H1 (cell line): Measurements from ENCODE around the gene CGRRF1. TPM values are rescaled to one million over a fixed set of nuclear protein-coding genes. Genes with fewer than 3 reads are reported as not detected.

Experiments used
- BACH1 ChIP-seq: IDR thresholded peaks from 2 replicates; pipeline ENCODE4 v1.6.1; 2012; ENCODE audit warnings: low read length, improper control_type of control experiment
- CBX5 ChIP-seq: fragments of 300-800, 300-1000 bp; sonication (generic); IDR thresholded peaks from 2 replicates; pipeline ENCODE4 v1.7.1; 2016; ENCODE audit warnings: antibody characterized with exemption, low read length, low read depth
- CEBPB ChIP-seq: IDR thresholded peaks from 2 replicates; pipeline ENCODE4 v1.6.1; 2012; ENCODE audit warnings: low read depth, low read length
- CREB1 ChIP-seq: IDR thresholded peaks from 2 replicates; pipeline ENCODE4 v1.6.1; 2012; ENCODE audit warnings: inconsistent platforms
- EZH2 ChIP-seq: fragments of 200-600 bp; sonication (generic); IDR thresholded peaks from 2 replicates; pipeline ENCODE4 v1.7.1; 2012; ENCODE audit warnings: low read depth, mild to moderate bottlenecking, moderate library complexity, low read length, inconsistent platforms; ENCODE audit not compliant: severe bottlenecking
- HDAC6 ChIP-seq: IDR thresholded peaks from one replicate; pipeline ENCODE4 v1.7.1; 2012; ENCODE audit warnings: low read depth, mild to moderate bottlenecking, inconsistent platforms, low read length, moderate library complexity
- JUN ChIP-seq: IDR thresholded peaks from 2 replicates; pipeline ENCODE4 v1.6.1; 2011; ENCODE audit warnings: low read depth, mild to moderate bottlenecking, improper control_type of control experiment, low read length
- JUND ChIP-seq: IDR thresholded peaks from 2 replicates; pipeline ENCODE4 v1.6.1; 2011; ENCODE audit warnings: mild to moderate bottlenecking, improper control_type of control experiment, low read length
- MAFK ChIP-seq: IDR thresholded peaks from 2 replicates; pipeline ENCODE4 v1.6.1; 2012; ENCODE audit warnings: low read depth, mild to moderate bottlenecking, improper control_type of control experiment, low read length
- NANOG ChIP-seq: IDR thresholded peaks from 2 replicates; pipeline ENCODE4 v1.6.1; 2011; ENCODE audit warnings: low read length, low read depth, mild to moderate bottlenecking, inconsistent platforms; ENCODE audit not compliant: insufficient read depth, poor library complexity, severe bottlenecking
- NRF1 ChIP-seq: IDR thresholded peaks from 2 replicates; pipeline ENCODE4 v1.6.1; 2011; ENCODE audit warnings: mild to moderate bottlenecking, low read depth, low read length, improper control_type of control experiment
- PHF8 ChIP-seq: fragments of 200-600 bp; sonication (generic); conservative IDR thresholded peaks from 2 replicates; pipeline ENCODE4 v1.7.1; 2012; ENCODE audit warnings: low read depth, mild to moderate bottlenecking, inconsistent platforms, low read length, moderate library complexity
- POLR2A ChIP-seq, 2 experiments: IDR thresholded peaks; 1 replicate in 1 of 2; 2 replicates in 1 of 2; pipeline ENCODE4 v1.6.1; 2011; ENCODE audit warnings: low read depth in 2 of 2, low read length in 2 of 2, mild to moderate bottlenecking in 2 of 2; ENCODE audit errors: control extremely low read depth in 1 of 2
- POU5F1 ChIP-seq: IDR thresholded peaks from 2 replicates; pipeline ENCODE4 v1.6.1; 2011; ENCODE audit warnings: low read depth, mild to moderate bottlenecking, low read length, moderate library complexity
- RFX5 ChIP-seq: IDR thresholded peaks from 2 replicates; pipeline ENCODE4 v1.6.1; 2011; ENCODE audit warnings: low read depth, low read length, improper control_type of control experiment, borderline replicate concordance
- SP4 ChIP-seq: IDR thresholded peaks from 2 replicates; pipeline ENCODE4 v1.6.1; 2012; ENCODE audit warnings: low read length, inconsistent platforms
- TAF1 ChIP-seq: IDR thresholded peaks from 2 replicates; pipeline ENCODE4 v1.6.1; 2011; ENCODE audit warnings: mild to moderate bottlenecking, low read depth, low read length
- YY1 ChIP-seq: IDR thresholded peaks from 2 replicates; pipeline ENCODE4 v1.6.1; 2011; ENCODE audit warnings: low read depth, mild to moderate bottlenecking, low read length
- polyA plus RNA-seq, 7 experiments: library from polyadenylated mRNA; depleted of rRNA in 3 of 7; stranded (reverse) in 5 of 7; unstranded in 2 of 7; fragments of >200 nt in 5 of 7; fragments of 200-250 nt in 2 of 7; gene quantifications; 1 replicate in 5 of 7; 2 replicates in 1 of 7; 4 replicates in 1 of 7; pipeline versions ENCODE4 v1.2.1 to v1.2.3, GENCODE V29; 2011 to 2013; ENCODE audit warnings: missing spikeins in 2 of 7, mixed read lengths in 2 of 7
- total RNA-seq: library from RNA; stranded (reverse); fragmentation: NEBNext Ultra II Directional; extraction: Animal tissue kit (Norgen Biotek cat#: 25700); gene quantifications from 2 replicates; pipeline ENCODE4 v1.2.1, GENCODE V29; 2021
- TF ChIP-seq, protein P1 (sequence below): IDR thresholded peaks from 2 replicates; pipeline ENCODE4 v1.6.1; 2012; ENCODE audit warnings: inconsistent platforms
- TF ChIP-seq, protein P2 (sequence below): IDR thresholded peaks from 2 replicates; pipeline ENCODE4 v1.6.1; 2011; ENCODE audit warnings: low read length, improper control_type of control experiment
- TF ChIP-seq, protein P3 (sequence below), 3 experiments: IDR thresholded peaks; 1 replicate in 2 of 3; 2 replicates in 1 of 3; pipeline versions ENCODE4 v1.5.1 to v1.6.1; 2011; ENCODE audit warnings: low read length in 3 of 3, mild to moderate bottlenecking in 3 of 3, inconsistent platforms in 2 of 3, low read depth in 1 of 3, moderate library complexity in 1 of 3; ENCODE audit not compliant: insufficient read depth in 1 of 3; ENCODE audit errors: control extremely low read depth in 1 of 3

Gene CGRRF1
- total and polyA plus RNA-seq, 2 of the 8 experiments (the other 6 are each of a cell fraction or from before 2014, with no cell fraction given) = 7.4 to 20.2 TPM

DNA sequence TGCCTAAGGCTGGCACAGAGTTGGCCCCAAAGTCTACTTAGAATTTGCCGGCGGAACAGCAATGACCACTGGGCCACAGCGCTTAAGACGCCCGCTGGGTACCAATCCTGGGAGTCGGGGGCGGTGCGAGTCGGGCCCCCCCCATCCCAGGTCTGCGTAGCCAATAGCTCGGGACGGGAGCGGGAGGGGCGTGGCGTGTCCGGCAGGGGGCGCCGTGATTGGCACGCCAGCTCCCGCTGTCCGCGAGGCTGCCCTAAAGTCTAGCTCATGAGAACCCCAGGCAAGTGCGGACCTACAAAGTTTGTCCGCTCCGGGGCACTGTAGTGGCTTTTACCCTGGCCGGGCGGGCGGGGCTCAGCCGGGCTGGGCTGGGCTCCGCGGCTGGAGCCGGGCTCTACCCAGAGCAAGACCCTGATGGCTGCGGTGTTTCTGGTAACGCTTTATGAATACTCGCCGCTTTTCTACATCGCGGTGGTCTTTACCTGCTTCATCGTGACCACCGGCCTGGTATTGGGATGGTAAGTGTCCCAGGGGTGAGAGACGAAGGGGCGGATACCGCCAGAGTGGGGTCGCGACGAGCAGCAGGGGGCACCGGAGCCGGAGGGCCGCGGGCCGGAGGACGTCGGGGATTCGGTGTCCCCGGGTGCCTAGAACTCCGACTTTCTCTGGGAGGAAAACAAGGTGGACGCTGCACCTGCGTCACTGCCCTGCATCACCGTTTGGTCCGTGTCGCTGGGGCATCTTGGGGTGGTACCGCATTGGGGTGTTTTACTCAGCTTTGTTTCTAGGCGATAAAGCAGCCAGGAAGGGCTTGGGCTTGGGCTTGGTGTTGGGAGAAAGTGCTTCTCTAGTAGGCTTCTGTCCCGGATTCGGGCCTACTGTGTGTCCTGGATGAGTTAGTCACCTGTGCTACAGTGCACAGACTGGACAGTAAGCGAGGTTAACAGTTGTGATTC is at the start of gene CGRRF1 (continued):
- TF ChIP-seq, protein P1, sequence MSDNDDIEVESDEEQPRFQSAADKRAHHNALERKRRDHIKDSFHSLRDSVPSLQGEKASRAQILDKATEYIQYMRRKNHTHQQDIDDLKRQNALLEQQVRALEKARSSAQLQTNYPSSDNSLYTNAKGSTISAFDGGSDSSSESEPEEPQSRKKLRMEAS = peak; percentile 25; the same call in 1 of the 2 replicates
- TF ChIP-seq SP4 (peak; percentile 68; the same call in 1 of the 2 replicates), EZH2 (no peak), NRF1 (no peak), POU5F1 (no peak), TAF1 (peak; percentile 81), MAFK (no peak), POLR2A (IDR thresholded peaks at IDR 0.05; ENCODE audit: control extremely low read depth in 1 of 2, low read depth in 2 of 2, low read length in 2 of 2) (peak; percentile 55 to 85), JUN (no peak), HDAC6 (no peak), CBX5 (no peak), NANOG (peak; percentile 79), CEBPB (no peak), JUND (peak; percentile 18; the same call in 1 of the 2 replicates), PHF8 (peak; percentile 92), BACH1 (no peak), YY1 (0 out of 2 replicates have a peak, but pooled peaks have one; percentile 2), CREB1 (peak; percentile 67), RFX5 (no peak)
- TF ChIP-seq, protein P2, sequence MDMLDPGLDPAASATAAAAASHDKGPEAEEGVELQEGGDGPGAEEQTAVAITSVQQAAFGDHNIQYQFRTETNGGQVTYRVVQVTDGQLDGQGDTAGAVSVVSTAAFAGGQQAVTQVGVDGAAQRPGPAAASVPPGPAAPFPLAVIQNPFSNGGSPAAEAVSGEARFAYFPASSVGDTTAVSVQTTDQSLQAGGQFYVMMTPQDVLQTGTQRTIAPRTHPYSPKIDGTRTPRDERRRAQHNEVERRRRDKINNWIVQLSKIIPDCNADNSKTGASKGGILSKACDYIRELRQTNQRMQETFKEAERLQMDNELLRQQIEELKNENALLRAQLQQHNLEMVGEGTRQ = no peak
- TF ChIP-seq, protein P3, sequence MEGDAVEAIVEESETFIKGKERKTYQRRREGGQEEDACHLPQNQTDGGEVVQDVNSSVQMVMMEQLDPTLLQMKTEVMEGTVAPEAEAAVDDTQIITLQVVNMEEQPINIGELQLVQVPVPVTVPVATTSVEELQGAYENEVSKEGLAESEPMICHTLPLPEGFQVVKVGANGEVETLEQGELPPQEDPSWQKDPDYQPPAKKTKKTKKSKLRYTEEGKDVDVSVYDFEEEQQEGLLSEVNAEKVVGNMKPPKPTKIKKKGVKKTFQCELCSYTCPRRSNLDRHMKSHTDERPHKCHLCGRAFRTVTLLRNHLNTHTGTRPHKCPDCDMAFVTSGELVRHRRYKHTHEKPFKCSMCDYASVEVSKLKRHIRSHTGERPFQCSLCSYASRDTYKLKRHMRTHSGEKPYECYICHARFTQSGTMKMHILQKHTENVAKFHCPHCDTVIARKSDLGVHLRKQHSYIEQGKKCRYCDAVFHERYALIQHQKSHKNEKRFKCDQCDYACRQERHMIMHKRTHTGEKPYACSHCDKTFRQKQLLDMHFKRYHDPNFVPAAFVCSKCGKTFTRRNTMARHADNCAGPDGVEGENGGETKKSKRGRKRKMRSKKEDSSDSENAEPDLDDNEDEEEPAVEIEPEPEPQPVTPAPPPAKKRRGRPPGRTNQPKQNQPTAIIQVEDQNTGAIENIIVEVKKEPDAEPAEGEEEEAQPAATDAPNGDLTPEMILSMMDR (IDR thresholded peaks at IDR 0.05; ENCODE audit: control extremely low read depth in 1 of 3, insufficient read depth in 1 of 3, low read depth in 1 of 3, low read length in 3 of 3) = peak; percentile 44 to 52 (median 47)
